Breast epithelium (tissue), 4 donors: ENCODE results near the gene HOXB9. TPM values are rescaled to one million over a fixed set of nuclear protein-coding genes. Genes with fewer than 3 reads are reported as not detected.
A peak's percentile ranks its signal among the peaks of the same experiment; 100 is the strongest.

Experiments used
- DNase-seq, 2 donors: peaks; one replicate each; pipeline ENCODE4 v3.0.0-alpha.2; 2019; ENCODE audit warnings: low spot score in 2 of 2
- H3K27ac ChIP-seq, 2 donors: fragments of 200-600 bp; sonication (generic) in 1 of 2; one replicate each; pipeline ENCODE4 v1.5.1; 2016 to 2019; ENCODE audit warnings: mild to moderate bottlenecking in 1 of 2
- H3K27me3 ChIP-seq, 2 donors: fragments of 200-600 bp; sonication (generic) in 1 of 2; one replicate each; pipeline versions ENCODE4 v1.5.1 to v1.6.0; 2017 to 2019; ENCODE audit warnings: control low read depth in 1 of 2, mild to moderate bottlenecking in 1 of 2
- H3K36me3 ChIP-seq: fragments of 200-600 bp; one replicate; pipeline ENCODE4 v1.5.1; 2019
- H3K4me1 ChIP-seq, 2 donors: fragments of 200-600 bp; sonication (generic); one replicate each; pipeline ENCODE4 v1.5.1; 2016 to 2019; ENCODE audit warnings: control low read depth in 1 of 2
- H3K4me3 ChIP-seq, 3 donors: fragments of 200-600 bp; sonication (generic); 1 replicate in 2 of 3; 2 replicates in 1 of 3; pipeline ENCODE4 v1.5.1; 2016 to 2019; ENCODE audit warnings: mild to moderate bottlenecking in 3 of 3, moderate library complexity in 2 of 3
- H3K9me3 ChIP-seq, 2 donors: fragments of 200-600 bp; sonication (generic) in 1 of 2; one replicate each; pipeline ENCODE4 v1.5.1; 2016 to 2019; ENCODE audit warnings: control low read depth in 1 of 2
- CTCF ChIP-seq, 3 donors: fragments of 450-650 bp; IDR thresholded peaks; one replicate each; pipeline ENCODE4 v1.5.1; 2016 to 2017; ENCODE audit warnings: antibody characterized with exemption in 3 of 3, mild to moderate bottlenecking in 3 of 3, moderate library complexity in 3 of 3
- POLR2A ChIP-seq: fragments of 450-650 bp; IDR thresholded peaks from one replicate; pipeline ENCODE4 v1.6.1; 2016; ENCODE audit warnings: antibody characterized with exemption, mild to moderate bottlenecking, moderate library complexity
- POLR2AphosphoS5 ChIP-seq, 3 donors: sonication (generic); formaldehyde crosslinking; IDR thresholded peaks; one replicate each; pipeline ENCODE4 v1.6.1; 2017; ENCODE audit warnings: antibody characterized with exemption in 3 of 3
- intact Hi-C: fragments of 100-400 bp; cut with DNase I; formaldehyde crosslinking; loops from one replicate; pipeline ENCODE4 v1.15.1; 2023; ENCODE audit warnings: low total_unique reads
- total RNA-seq, 3 donors: library from RNA; depleted of rRNA; stranded (reverse); fragments of >200 nt; gene quantifications; one replicate each; pipeline ENCODE4 v1.1.0, GENCODE V29; 2016

The HOXB9 gene
- total RNA-seq, 3 donors from 2014 or later: 0.32 to 0.44 (median 0.33) TPM

DNA sequence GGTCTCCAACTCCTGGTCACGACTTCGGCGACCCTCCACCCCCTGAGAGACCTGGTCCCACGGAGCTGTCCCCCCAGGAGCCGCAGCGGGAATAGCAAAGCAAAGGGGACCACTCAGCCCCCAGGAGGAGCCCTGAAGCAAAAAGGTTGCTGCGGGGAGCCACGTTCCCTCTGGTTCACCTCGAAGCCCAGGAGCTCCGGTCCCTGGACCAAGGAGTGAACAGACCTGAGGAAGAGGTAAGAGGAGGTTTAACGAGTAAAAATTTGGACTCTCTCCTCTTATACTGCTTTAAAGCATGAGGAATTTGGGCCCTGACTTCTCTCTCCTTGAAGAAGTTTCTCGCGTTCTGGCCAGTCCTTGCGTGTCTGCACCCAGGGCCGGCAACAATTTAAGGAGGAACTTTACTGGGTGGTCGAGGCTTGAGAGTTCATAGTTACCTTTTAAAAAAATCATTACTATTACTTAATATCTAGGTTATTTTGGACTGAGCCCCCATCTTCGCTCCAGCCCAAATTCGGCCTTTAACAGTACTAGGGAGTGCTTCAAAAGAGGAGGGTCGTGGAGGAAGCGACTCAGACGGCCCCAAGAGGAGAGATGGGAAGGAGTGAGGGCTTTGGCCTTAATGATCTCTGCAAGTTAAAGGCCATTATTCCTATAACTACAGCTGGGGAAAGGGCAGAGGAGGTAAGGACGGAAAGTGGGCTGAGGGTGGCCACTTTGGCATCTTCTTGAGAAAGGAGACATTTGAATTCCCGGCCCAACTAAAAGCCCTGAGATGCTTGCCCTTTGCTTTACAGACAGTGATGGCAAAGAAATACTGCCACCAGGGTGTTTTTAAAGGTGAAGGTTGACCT lies 16.9 kb upstream of the HOXB9 start:
- H3K4me3 ChIP-seq: no peak overlapping the region
- TF ChIP-seq POLR2AphosphoS5 (IDR thresholded peaks at IDR 0.05): no peak
- TF ChIP-seq CTCF (IDR thresholded peaks at IDR 0.05): no peak
- TF ChIP-seq POLR2A: no peak
- H3K36me3 ChIP-seq: no peaks in the 10 kb centered on the region
- H3K9me3 ChIP-seq: no peaks in the 10 kb centered on the region
- H3K27ac ChIP-seq: no peak overlapping the region
- H3K4me1 ChIP-seq: peaks cover 0 to 3% of the 10 kb centered on the region in 2 donors
- intact Hi-C loops: no loop called here
- no peak for DNase-seq
- peaks cover 21 to 99% of the 10 kb centered on the region in 2 donors for H3K27me3 ChIP-seq

- Histone ChIP-seq H3K4me1 (peaks cover 0 to 2% of the 10 kb centered on the region in 2 donors), H3K27me3 (peaks cover 21 to 99% of the 10 kb centered on the region in 2 donors), H3K4me3 (peak overlapping the region in 1 of 3 donors; percentile 25), H3K27ac (no peak overlapping the region), H3K9me3 (no peaks in the 10 kb centered on the region), H3K36me3 (no peaks in the 10 kb centered on the region)
- intact Hi-C loops: no loop called here
- no peak for DNase-seq
- no peak for TF ChIP-seq CTCF (IDR thresholded peaks at IDR 0.05)
Measured at GRCh38 chr17:48642059-48642842, 16.1 kb upstream of the HOXB9 start.

- no peaks in the 10 kb centered on the region for H3K36me3 ChIP-seq
Measured at GRCh38 chr17:48641541-48642058, 15.4 kb upstream of the HOXB9 start.

GRCh38 chr17:48640858-48641180 lies 14.7 kb upstream of the HOXB9 start:
- Histone ChIP-seq H3K36me3 (no peaks in the 10 kb centered on the region), H3K27ac (no peak overlapping the region), H3K4me3 (no peak overlapping the region), H3K27me3 (peaks cover 13 to 99% of the 10 kb centered on the region in 2 donors), H3K9me3 (no peaks in the 10 kb centered on the region), H3K4me1 (no peaks in the 10 kb centered on the region)
- TF ChIP-seq CTCF (IDR thresholded peaks at IDR 0.05): no peak
- no peak for TF ChIP-seq POLR2A
- no peak for TF ChIP-seq POLR2AphosphoS5 (IDR thresholded peaks at IDR 0.05)
- intact Hi-C loops: no loop called here
- DNase-seq: no peak

More at GRCh38 chr17:48641541-48642058, 15.4 kb upstream of the HOXB9 start:
- peaks cover 19 to 99% of the 10 kb centered on the region in 2 donors for H3K27me3 ChIP-seq
- no peak overlapping the region for H3K27ac ChIP-seq
- TF ChIP-seq POLR2A: no peak
- TF ChIP-seq CTCF (IDR thresholded peaks at IDR 0.05): no peak
- no peak for TF ChIP-seq POLR2AphosphoS5 (IDR thresholded peaks at IDR 0.05)
- DNase-seq: no peak
- H3K9me3 ChIP-seq: no peaks in the 10 kb centered on the region
- no peak overlapping the region for H3K4me3 ChIP-seq
- intact Hi-C loops: no loop called here
- no peaks in the 10 kb centered on the region for H3K4me1 ChIP-seq
